Hematopoietic multipotent progenitor cell (in vitro differentiated cells): ENCODE data around the gene ABCC6. TPM values are rescaled to one million over a fixed set of nuclear protein-coding genes. Genes with fewer than 3 reads are reported as not detected.
"Not testable (repeated sequence)": the region's sequence is repeated elsewhere in the genome, so short reads cannot be mapped to it uniquely, and the experiment has no call there.

Source experiments
- DNase-seq, 3 donors: peaks; one replicate each; pipeline ENCODE4 v3.0.0-alpha.2; 2011 to 2015; ENCODE audit warnings: low read depth in 2 of 3, low spot score in 2 of 3
- total RNA-seq: library from RNA; depleted of rRNA; stranded (reverse); fragments of >200 nt; gene quantifications from one replicate; pipeline ENCODE4 v1.2.3, GENCODE V29; 2012

ABCC6 gene
- total RNA-seq: 1.6 TPM

GRCh38 chr16:16222850-16223661, at the start of gene ABCC6:
TSS of gene ABCC6 (minus strand) at chr16:16223494. CDS start at chr16:16223434, 60 bp downstream.
- DNase-seq: not testable (repeated sequence)

- DNase-seq: not testable (repeated sequence)
These were observed 49.4 kb upstream of the ABCC6 start for GRCh38 chr16:16272573-16273221.

DNA sequence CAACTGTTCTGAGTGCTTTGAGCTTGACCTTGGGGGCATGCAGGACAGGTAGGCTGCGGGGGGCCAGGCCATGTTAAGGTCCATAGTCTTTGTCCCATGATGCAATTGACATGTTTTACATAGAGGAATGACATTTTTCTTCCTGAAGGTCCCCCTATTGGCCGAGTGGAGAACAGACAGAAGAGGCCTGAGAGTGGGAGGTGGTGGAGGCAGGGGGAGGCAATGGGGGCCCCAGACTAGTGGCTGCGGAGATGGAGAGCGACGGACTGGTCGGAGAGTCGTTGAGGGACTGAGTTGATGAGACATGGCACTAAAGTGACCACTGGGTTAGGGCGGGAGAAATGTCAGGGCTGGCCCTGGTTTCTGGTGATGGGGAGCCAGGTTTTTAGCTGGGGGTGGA, 48.4 kb upstream of the ABCC6 start:
- not testable (repeated sequence) for DNase-seq

- DNase-seq: not testable (repeated sequence)
These were observed 45.0 kb upstream of the ABCC6 start for GRCh38 chr16:16268185-16268808.

- DNase-seq: not testable (repeated sequence)
These were observed 44.4 kb upstream of the ABCC6 start for GRCh38 chr16:16267708-16268107.

DNA sequence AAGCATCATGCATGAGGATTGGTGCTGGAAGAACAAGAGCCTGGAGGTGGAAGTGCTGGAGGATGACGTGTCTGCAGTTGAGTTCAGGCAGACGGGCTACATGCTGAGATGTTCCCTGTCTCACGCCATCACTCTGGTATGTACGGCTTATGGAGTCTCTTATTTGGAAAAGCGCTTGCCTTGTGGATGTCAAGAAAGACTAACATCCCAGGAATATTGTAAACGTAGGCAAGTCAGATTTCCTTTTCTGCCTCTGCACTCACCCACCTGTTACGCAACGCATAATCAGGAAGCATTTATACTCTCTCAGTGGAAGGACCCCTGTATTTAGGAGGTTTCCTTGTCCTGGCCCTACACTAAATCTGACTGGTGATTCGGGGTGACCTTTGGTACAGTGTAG, 41.8 kb upstream of the ABCC6 start:
- DNase-seq: not testable (repeated sequence)

GRCh38 chr16:16263947-16264346, 40.7 kb upstream of the ABCC6 start:
- DNase-seq: not testable (repeated sequence)

GRCh38 chr16:16262954-16263555, 39.8 kb upstream of the ABCC6 start:
- peak in 1 of 3 donors; percentile 21 for DNase-seq

- DNase-seq: not testable (repeated sequence)
These were observed 36.7 kb upstream of the ABCC6 start for GRCh38 chr16:16259971-16260370.

DNA sequence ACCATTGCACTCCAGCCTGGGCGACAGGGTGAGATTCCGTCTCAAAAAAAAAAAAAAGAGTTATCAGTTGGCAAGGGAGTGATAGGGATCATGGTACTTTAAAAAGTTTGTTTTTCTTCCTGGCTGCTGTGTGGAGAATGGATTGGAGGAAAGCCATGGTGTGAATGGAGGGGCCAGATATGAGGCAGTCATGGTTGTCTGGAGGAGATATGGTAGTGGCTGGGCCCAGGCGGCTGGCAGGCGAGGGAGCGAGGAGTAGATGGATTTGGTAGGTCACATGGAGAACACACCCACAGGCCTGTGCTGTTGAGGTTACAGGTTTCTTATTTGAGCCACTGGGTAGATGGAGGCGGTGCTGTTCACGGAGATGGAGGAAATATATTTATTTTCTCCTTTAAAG, 35.5 kb upstream of the ABCC6 start:
- DNase-seq: peak in 2 of 3 donors; percentile 0 to 4

GRCh38 chr16:16257301-16257923, 34.1 kb upstream of the ABCC6 start:
- DNase-seq: not testable (repeated sequence)

GRCh38 chr16:16252377-16252776, 29.1 kb upstream of the ABCC6 start:
- DNase-seq: not testable (repeated sequence)

DNA sequence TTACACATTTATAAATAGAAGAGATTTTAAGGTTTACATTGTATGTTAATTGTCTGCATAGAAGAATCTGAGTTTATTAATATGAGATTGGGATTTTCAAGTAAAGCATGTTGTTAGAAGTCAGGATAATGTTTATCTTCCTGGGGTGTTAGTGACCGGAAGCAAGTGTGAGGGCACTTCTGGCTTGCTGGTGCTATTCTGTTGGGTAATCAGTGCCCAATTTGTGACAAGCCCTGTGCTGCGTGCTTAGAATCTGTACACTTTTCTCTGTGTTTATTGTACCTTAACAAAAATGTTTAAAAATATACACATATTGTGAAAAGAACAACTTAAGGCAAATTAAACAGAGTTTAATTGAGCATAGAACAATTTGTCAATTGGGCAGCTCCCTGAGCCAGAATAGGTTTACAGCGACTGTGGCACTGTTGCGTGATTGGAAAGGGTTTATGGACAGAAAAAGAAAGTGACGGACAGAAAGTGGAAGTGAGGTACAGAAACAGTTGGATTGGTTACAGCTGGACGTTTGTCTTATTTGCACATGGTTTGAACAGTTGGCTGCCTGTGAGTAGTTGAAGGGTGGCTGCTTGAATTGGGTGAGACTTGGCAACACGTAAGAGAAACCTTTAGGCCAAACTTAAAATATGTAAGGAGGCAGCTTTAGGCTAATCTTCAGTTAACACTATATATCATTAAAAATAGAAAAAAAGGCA, 26.5 kb upstream of the ABCC6 start:
- not testable (repeated sequence) for DNase-seq

DNA sequence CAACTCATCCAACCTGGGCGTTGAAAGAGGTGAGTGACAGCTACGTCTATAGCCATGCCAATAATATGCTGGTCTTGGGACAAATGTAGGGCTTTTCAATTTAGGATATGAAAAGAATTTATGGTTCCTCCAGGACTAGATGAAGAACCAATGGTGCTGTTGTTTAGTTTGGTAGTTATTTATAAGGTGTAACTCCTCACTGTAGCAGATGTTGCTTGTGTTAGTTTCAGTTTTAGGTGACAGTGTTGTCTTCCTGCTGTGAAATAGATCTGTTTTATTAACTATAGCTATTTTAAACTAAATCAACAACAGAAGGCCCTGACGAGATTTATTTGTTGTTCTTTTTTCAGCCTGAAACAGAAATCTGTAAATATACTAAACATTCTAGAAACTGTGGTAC, 24.1 kb upstream of the ABCC6 start:
- not testable (repeated sequence) for DNase-seq

- not testable (repeated sequence) for DNase-seq
These were observed 23.4 kb upstream of the ABCC6 start for GRCh38 chr16:16246578-16247262.

DNA sequence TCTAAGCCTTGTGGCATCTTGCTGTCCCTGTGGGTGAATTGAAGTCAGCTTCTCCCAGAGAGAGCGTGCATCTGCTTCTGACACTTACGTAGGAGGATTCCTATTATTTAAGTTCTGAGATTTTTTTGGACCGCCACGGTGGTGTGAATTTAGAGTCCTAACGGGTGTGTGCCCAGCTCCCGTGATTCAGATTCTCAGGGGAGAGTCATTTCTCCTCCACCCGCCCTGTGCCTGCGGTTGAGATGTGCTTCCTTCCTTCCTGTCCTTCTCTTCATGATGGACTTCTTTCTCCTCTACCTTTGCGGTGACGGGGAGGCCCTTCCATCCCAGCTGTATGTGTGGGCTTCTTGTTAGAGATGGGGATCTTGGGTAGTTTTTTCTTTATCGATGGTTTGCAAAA, 20.6 kb upstream of the ABCC6 start:
- not testable (repeated sequence) for DNase-seq

DNA sequence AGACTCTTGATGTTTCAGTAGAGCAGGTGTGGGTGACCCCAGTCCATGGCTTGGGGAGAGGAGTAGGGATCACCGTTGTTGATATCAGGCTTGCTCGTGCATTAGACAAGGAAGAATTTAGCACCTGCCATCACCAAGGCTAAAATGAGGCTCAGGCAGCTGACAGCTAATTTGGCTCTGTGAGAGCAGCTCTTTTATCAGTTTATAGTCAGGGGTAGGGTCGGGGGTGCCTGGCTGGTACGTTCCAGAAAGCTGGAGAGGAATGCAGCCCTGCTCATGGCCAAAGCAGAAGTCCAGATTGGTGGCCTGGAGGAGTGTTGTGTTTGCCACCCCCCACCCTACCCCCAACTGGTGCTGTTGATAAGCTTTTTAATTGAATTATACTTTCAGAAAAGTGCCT, 17.4 kb upstream of the ABCC6 start:
- DNase-seq: not testable (repeated sequence)

DNA sequence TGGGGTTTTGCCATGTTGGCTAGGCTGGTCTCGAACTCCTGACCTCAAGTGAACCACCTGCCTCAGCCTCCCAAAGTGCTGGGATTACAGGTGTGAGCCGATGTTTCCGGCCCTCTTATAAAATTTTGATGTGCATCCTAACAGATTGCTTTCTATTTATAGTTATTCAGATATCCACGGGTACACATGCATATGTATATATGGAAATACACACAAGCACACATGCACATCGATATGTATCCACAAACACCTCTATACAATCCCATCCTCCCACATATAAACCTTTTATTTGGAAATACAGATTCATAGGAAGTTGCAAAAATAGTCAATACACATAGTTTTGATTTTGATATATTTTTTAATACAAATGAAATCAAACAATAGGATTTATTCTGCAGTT, 14.4 kb upstream of the ABCC6 start:
- not testable (repeated sequence) for DNase-seq

DNA sequence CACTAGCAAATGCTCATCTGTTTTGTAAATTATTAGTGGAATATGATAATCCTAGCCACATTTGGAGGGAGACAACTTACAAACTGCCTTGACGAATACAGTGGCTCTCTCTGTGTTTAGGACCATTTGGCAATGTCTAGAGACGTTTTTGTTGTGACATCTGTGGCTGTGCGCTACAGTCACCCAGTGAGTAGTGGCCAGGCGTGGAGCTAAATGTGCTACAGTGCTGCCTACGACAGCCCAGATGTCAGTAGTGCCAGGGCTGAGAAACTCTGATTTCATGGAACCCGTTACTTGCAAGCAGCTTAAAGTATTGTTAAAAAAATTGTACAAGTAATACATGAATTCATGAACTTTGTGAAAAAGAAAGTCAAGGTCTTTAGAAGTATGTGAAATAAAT, 13.8 kb upstream of the ABCC6 start:
- not testable (repeated sequence) for DNase-seq
